HG02884 (cell line): ENCODE measurements around the gene PARVG.

ENCODE experiments used
- ATAC-seq: cut with Tn5 transposase; IDR thresholded peaks from one replicate; pipeline ENCODE4 v1.9.1; 2021; ENCODE audit warnings: mild to moderate bottlenecking, moderate library complexity; ENCODE audit not compliant: unreplicated experiment

PARVG gene

DNA sequence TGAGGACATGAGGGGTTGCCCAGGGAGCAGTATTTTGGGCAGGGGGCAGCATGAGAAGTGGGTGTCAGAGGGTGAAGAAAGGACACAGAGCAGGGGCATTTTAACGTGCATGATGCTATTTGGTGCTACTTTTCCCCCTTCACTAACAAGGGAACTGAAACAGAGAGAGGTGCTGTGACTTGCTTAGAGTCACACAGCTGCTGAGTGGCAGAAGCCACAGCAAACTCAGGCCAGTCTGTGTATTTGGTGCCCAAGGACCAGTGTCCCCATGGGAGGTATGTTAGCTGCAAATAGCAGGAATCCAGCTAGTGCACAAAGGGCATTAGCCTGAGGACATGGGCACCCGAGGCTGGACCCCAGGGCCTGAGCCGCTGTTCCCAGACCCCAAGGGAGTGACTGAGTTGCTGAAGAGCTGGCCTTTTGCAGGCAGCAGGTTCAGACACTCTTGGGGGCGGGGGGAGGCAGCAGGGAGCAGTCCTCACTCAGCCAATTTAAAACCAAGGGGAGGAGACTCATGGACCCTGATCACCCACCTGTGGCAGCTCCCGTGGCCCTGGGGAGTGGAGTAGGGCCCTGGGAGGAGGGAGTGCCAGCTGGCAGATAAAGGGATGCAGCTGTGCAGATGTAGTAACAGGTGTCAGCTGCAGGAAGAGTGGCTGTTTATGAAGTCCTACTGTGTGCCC, 14.6 kb downstream of the PARVG start:
- no peak for ATAC-seq

GRCh38 chr22:44196241-44196640, 15.5 kb downstream of the PARVG start:
- ATAC-seq, result no peak

- ATAC-seq, result no peak
These were observed 16.0 kb downstream of the PARVG start for GRCh38 chr22:44196731-44197131.

DNA sequence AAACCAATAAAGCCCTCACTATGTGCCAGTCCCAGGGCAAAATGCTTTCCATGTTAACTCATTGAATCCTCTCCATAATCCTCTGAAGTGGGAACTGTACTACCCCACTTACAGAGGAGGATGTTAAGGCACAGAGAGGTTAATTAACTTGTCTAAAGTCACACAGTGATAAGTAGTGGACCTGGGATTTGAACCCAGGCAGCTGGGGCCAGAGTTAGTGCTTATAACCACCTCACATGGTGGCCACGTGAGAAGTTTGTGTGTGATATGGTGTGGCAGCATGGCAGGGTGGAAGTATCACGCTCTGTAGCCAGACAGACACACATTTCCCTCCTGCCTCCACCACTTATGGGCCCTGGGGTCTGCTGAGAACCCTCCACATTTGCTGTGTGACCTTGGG, 16.5 kb downstream of the PARVG start:
- ATAC-seq, result no peak

- no peak for ATAC-seq
These were observed 18.4 kb downstream of the PARVG start for GRCh38 chr22:44199164-44199563.

DNA sequence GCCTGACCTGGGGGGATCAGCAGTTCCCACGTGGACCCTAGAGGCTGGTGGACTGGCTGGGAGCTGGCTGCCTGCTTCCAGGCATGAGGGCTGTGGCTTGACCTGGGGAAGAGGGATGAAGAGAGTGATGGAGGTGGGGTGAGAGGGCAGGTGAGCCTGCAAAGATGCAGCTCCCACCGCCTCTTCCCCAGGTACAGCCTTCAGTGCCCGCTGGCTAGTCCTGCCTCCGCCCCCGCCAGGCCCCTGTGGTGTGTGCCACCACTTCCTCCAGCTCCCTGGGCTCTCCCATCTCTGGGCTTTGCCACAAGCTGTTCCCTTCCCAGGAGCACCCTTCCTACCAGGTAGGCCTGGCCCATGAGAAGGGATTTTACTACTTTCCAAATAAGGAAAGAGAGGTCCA, 19.1 kb downstream of the PARVG start:
- no peak for ATAC-seq

DNA sequence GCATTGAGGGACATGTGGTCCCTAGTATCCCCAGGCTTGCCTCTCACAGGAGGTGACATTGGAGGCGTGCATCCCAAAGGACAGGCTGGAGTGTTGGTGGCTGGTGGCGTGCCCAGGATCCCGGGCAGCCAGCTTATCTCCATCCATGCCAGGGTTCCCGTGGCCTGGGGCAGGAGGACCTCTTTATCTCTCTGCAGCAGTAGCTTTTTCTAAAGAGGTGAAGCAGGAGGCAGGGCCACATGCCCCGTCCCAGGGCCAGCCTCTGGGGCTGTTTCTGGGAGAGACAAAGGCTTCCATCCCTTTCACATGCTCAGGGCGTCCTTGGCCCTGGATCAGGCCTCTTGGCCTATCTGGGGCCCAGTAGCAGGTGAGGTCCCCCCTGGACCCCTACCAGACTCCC, 19.7 kb downstream of the PARVG start:
- ATAC-seq, result no peak

DNA sequence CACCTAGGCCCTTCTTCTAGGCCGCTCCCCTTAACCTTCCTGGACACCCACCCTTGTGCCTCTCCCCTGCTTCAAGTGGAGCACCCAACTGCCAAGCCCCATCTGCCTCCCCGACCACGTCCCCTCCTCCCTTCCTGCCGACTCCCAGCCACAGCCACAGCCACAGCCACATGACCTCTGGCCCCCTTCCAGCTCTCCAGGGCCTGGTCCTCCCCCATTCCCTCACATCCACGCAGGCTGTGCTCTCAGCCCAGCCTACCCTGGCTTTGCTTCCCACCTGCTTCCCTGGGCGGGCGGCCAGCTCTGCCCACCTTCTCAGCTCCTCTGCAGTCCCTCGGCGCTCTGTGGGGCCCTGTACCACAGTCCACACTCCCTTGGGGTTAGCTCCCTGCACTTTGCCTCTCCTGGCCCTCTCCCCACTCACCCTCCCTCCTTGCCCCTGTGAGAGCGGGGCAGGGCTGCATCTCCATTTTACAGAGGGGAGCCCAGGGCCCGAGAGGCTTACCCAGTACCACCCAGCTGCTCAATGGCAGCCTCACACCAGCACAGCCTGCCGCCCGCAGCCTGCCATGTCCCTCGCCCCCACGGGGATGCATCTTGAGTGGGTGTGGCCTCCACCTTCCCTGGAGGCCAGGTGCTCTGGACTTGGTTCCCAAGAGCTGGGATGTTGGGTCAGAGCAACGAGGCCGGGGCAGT, 20.3 kb downstream of the PARVG start:
- ATAC-seq, result no peak

DNA sequence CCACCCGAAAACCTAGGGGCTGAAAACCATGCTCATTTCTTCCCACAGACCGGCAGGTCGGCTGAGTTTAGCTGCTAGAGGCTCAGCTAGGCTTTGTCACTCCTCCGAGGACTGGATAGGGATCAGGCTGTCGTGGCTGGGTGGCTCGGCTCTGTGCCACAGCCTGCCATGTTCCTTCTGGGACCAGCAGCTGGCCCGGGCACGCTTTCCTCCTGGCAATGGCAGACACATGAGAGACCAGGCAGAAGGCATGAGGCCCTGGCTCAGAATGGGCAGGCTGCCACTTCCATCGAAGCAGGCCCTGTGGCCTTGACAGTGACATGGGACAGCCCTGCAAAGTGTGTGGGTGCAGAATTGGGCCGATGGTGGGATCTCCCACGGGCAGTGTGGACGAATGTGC, 20.9 kb downstream of the PARVG start:
- ATAC-seq, result no peak

DNA sequence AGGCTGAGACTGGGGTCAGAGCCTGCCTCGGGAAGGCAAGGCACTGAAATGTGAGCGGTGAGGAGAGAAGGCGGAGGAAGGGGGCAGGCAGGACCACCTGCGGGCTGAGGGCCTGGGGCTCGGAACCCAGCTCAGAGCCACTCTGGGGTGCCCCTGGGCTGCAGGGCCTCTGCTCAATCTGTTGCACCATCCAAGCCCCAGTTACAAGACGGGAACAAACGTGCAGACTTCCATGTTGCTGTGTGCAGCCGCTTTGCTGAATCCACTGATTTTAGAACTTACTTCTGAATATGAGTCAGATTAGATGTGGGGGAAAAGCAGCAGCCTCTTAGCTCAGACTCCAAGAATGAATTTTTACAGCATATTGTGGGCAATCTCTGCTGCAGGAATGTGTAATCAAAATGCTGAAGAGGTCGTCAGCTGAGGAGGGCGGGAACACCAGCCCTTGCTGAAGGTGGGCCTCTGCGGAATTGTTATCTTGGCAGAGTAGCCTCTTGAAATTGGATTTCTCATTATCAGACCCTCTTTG, 21.6 kb downstream of the PARVG start:
- no peak for ATAC-seq

- no peak for ATAC-seq
These were observed 22.5 kb downstream of the PARVG start for GRCh38 chr22:44203203-44203602.

GRCh38 chr22:44204739-44205515, 24.2 kb downstream of the PARVG start:
- no peak for ATAC-seq

GRCh38 chr22:44205516-44206329, 25.0 kb downstream of the PARVG start:
- ATAC-seq, result no peak

DNA sequence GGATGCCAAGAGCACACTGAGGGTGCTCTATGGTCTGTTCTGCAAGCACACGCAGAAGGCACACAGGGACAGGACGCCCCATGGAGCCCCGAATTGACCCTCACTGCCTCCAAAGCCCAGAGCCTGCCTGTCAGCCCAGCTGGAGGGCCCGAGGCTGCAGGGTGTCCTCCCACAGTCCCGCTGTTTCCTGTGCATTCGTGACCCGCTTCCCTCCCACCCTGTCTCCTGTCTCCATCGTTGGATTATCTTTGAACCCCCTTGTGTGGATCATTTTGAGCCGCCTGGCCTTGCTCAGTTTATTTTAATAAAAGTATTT, 25.6 kb downstream of the PARVG start:
- no peak for ATAC-seq

GRCh38 chr22:44206696-44207095, 26.0 kb downstream of the PARVG start:
- no peak for ATAC-seq

GRCh38 chr22:44207173-44207980, 26.7 kb downstream of the PARVG start:
- no peak for ATAC-seq

- ATAC-seq, result no peak
These were observed 27.2 kb downstream of the PARVG start for GRCh38 chr22:44207981-44208317.

DNA sequence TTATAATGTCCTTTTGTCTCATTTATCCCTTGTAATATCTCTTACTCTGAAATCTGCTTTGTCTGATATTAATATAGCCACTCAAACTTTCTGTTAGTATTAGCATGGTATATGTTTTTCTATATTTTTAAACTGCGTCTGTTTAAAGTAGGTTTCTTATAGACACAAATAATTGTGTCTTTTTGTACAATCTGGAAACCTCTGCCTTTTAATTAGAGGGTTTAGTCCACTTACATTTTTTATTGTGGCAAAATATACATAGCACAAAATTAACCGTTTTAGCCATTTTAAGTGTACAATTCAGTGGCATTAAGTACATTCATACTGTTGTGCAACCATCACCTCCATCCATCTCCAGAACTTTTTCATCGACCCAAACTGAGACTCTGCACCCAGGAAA, 28.6 kb downstream of the PARVG start:
- no peak for ATAC-seq

GRCh38 chr22:44210722-44211121, 30.0 kb downstream of the PARVG start:
- ATAC-seq, result no peak

DNA sequence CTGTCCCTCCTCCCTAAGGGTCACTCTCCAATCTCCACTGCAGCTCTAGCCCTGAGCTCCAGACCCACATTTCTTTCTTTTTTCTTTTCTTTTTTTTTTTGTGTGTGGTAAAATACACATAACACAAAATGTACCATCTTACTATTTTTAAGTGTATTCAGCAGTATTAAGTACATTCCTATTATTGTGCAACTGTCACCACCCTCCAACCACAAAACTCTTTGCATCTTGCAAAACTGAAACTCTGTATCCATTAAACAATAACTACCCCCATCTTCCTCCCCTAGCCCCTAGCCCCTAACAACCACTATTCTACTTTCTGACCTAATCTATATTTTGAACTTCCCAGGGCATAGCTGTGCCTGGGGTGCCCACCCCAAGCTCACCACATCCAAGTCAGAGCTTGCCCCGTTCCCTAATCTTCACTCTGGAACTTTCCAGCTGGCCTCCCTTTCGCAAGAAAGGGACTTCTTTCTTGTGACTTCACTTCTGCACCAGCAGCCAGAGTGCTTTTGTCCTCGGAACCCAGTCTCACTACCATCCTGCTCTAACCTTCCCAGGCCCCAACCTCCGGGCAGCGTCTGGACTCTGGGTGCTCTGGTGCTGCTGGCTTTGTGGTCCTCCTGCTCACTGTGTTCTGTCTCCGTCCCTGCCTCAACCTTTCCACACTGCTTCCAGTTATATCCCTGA, 30.7 kb downstream of the PARVG start:
- no peak for ATAC-seq
